GM18508 (cell line): ENCODE data around the gene EGFLAM.

Experiments
- ATAC-seq: cut with Tn5 transposase; IDR thresholded peaks from one replicate; pipeline ENCODE4 v1.9.1; 2021; ENCODE audit warnings: moderate number of reproducible peaks; ENCODE audit not compliant: insufficient read depth, unreplicated experiment

The EGFLAM gene

GRCh38 chr5:38441453-38442246 is 183.3 kb downstream of the EGFLAM start:
- ATAC-seq: peak; percentile 98

GRCh38 chr5:38442247-38442573 is 183.9 kb downstream of the EGFLAM start:
- ATAC-seq: no peak

GRCh38 chr5:38443390-38443789 is 185.0 kb downstream of the EGFLAM start:
- no peak for ATAC-seq

- no peak for ATAC-seq
Measured at GRCh38 chr5:38445374-38446028, 187.1 kb downstream of the EGFLAM start.

GRCh38 chr5:38446029-38446522 is 187.7 kb downstream of the EGFLAM start:
- no peak for ATAC-seq

- no peak for ATAC-seq
Measured at GRCh38 chr5:38447056-38447455, 188.7 kb downstream of the EGFLAM start.

GRCh38 chr5:38447786-38448185 is 189.4 kb downstream of the EGFLAM start:
- ATAC-seq: no peak

- ATAC-seq: no peak
Measured at GRCh38 chr5:38448568-38449350, 190.4 kb downstream of the EGFLAM start.

GRCh38 chr5:38450627-38451026 is 192.3 kb downstream of the EGFLAM start:
- no peak for ATAC-seq

- ATAC-seq: no peak
Measured at GRCh38 chr5:38451074-38451725, 192.8 kb downstream of the EGFLAM start.

- ATAC-seq: no peak
Measured at GRCh38 chr5:38452201-38452600, 193.8 kb downstream of the EGFLAM start.

GRCh38 chr5:38453506-38453905 is 195.1 kb downstream of the EGFLAM start:
- ATAC-seq: peak; percentile 99

- ATAC-seq: no peak
Measured at GRCh38 chr5:38453921-38454320, 195.6 kb downstream of the EGFLAM start.

GRCh38 chr5:38455796-38456330 is 197.5 kb downstream of the EGFLAM start:
- peak; percentile 45 for ATAC-seq

- no peak for ATAC-seq
Measured at GRCh38 chr5:38456657-38457399, 198.5 kb downstream of the EGFLAM start.

GRCh38 chr5:38458174-38458573 is 199.8 kb downstream of the EGFLAM start:
- no peak for ATAC-seq

GRCh38 chr5:38462976-38463633 is 204.7 kb downstream of the EGFLAM start:
- no peak for ATAC-seq

GRCh38 chr5:38463634-38464521 is 205.5 kb downstream of the EGFLAM start:
- ATAC-seq: no peak
